GM19023 (cell line): Measurements from ENCODE around the gene PRR7.
A peak's percentile ranks its signal among the peaks of the same experiment; 100 is the strongest.
"Not testable (repeated sequence)": the region's sequence is repeated elsewhere in the genome, so short reads cannot be mapped to it uniquely, and the experiment has no call there.

Experiments
- ATAC-seq: cut with Tn5 transposase; IDR thresholded peaks from one replicate; pipeline ENCODE4 v1.9.1; 2021; ENCODE audit warnings: mild to moderate bottlenecking, moderate library complexity; ENCODE audit not compliant: unreplicated experiment

Gene PRR7

GRCh38 chr5:177446200-177447065 is at the start of gene PRR7:
TSS of gene PRR7 (plus strand) at chr5:177446814. CDS start at chr5:177455068, 8,254 bp downstream.
- ATAC-seq, result peak; percentile 54

- no peak for ATAC-seq
Observed at GRCh38 chr5:177397875-177398390, 48.7 kb upstream of the PRR7 start.

GRCh38 chr5:177399997-177400868 is 46.4 kb upstream of the PRR7 start, which contains the start of gene PFN3:
TSS of gene PFN3 (minus strand) at chr5:177400661. CDS start at chr5:177400576, 85 bp downstream.
- ATAC-seq, result no peak

- ATAC-seq, result no peak
Observed at GRCh38 chr5:177402271-177403043, 44.2 kb upstream of the PRR7 start.

GRCh38 chr5:177403102-177403791 is 43.4 kb upstream of the PRR7 start:
- peak; percentile 15 for ATAC-seq

GRCh38 chr5:177403792-177404640 is 42.6 kb upstream of the PRR7 start:
- ATAC-seq, result peak; percentile 78

GRCh38 chr5:177404641-177405179 is 41.9 kb upstream of the PRR7 start:
- no peak for ATAC-seq

- no peak for ATAC-seq
Observed at GRCh38 chr5:177405312-177405711, 41.3 kb upstream of the PRR7 start.

GRCh38 chr5:177405805-177406204 is 40.8 kb upstream of the PRR7 start:
- ATAC-seq, result no peak

- ATAC-seq, result no peak
Observed at GRCh38 chr5:177409043-177409801, 37.4 kb upstream of the PRR7 start, which contains the start of gene F12. TSS of gene F12 (minus strand) at chr5:177409564. CDS start at chr5:177409527, 37 bp downstream.

- ATAC-seq, result no peak
Observed at GRCh38 chr5:177410575-177410974, 36.0 kb upstream of the PRR7 start.

- no peak for ATAC-seq
Observed at GRCh38 chr5:177412603-177413233, 33.9 kb upstream of the PRR7 start.

GRCh38 chr5:177414481-177414880 is 32.1 kb upstream of the PRR7 start:
- ATAC-seq, result no peak

- not testable (repeated sequence) for ATAC-seq
Observed at GRCh38 chr5:177417081-177417480, 29.5 kb upstream of the PRR7 start.

GRCh38 chr5:177419046-177419445 is 27.6 kb upstream of the PRR7 start:
- ATAC-seq, result no peak

GRCh38 chr5:177420472-177420871 is 26.1 kb upstream of the PRR7 start:
- ATAC-seq, result not testable (repeated sequence)

- no peak for ATAC-seq
Observed at GRCh38 chr5:177421062-177421798, 25.4 kb upstream of the PRR7 start.
